ENCODE data around the gene DMP1. TPM values are rescaled to one million over a fixed set of nuclear protein-coding genes. Genes with fewer than 3 reads are reported as not detected.

Gene DMP1, protein sequence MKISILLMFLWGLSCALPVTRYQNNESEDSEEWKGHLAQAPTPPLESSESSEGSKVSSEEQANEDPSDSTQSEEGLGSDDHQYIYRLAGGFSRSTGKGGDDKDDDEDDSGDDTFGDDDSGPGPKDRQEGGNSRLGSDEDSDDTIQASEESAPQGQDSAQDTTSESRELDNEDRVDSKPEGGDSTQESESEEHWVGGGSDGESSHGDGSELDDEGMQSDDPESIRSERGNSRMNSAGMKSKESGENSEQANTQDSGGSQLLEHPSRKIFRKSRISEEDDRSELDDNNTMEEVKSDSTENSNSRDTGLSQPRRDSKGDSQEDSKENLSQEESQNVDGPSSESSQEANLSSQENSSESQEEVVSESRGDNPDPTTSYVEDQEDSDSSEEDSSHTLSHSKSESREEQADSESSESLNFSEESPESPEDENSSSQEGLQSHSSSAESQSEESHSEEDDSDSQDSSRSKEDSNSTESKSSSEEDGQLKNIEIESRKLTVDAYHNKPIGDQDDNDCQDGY
- 0.03 TPM in 1 of 5 replicates, not detected in the others for total RNA-seq (2022; extraction: Qiagen RNA extraction; ENCODE audit: low read depth)

DNA sequence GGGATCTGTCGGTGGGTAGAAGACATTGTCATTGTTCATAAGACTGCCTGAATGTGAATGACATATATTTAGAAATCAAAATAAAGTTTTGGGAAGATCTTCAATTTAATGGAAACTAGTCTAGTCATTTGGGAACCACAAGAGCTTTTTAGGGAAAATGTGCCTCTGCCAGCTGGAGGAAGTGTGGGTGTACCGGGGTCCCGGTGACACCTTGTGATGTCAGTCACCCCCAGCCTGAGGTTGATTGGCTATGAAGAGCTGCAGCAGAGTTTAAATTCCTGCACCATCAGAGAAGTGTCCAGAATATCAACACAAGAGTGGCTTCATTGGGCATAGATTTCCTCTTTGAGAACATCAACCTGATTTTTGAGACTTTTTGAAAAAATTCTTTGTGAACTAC, at the start of gene DMP1:
DMP1 (plus strand) TSS at position 301 of the 400 bp plus-strand sequence. CDS start 6,213 bp downstream, outside the sequence.

DNA sequence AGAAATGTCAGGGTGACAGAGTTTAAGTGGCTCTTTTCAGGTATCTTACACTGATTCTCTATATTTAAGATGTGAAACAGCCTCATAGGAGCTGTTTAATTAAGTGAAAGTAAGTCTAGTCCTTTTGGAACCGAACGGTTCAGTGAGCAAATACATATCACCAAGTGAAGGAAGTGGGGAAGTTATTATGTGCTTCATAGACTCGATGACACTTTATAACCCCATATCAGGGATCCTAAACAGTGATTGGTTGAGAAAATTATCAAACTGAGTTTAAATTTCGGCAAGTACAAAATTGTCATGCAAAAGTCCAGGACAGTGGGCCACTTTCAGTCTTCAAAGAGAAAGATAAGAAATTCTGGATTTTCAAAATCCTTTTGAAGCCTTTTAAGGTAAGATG, 41.9 kb upstream of the DMP1 start, which contains the start of gene DSPP:
DSPP (plus strand) TSS at position 301 of the 400 bp plus-strand sequence. CDS start 2,380 bp downstream, outside the sequence.

Other genes starting within 250 kb of the DMP1 start
- 23.0 to 30.2 TPM (median 24.8 TPM) in 5 replicates for gene NUDT9, start 227.7 kb upstream of the DMP1 start, total RNA-seq (2022; extraction: Qiagen RNA extraction; ENCODE audit: low read depth)
- not detected in 5 replicates for gene SPARCL1, start 120.9 kb upstream of the DMP1 start, total RNA-seq (2022; extraction: Qiagen RNA extraction; ENCODE audit: low read depth)
- gene DSPP, start 41.8 kb upstream of the DMP1 start, total RNA-seq (2022; extraction: Qiagen RNA extraction; ENCODE audit: low read depth): not detected in 5 replicates
- not detected in 5 replicates for gene IBSP, start 149.3 kb downstream of the DMP1 start, total RNA-seq (2022; extraction: Qiagen RNA extraction; ENCODE audit: low read depth)
- gene MEPE, start 182.7 kb downstream of the DMP1 start, total RNA-seq (2022; extraction: Qiagen RNA extraction; ENCODE audit: low read depth): not detected in 5 replicates